ENCODE measurements around the gene SLC7A6OS.

- TF ChIP-seq TEAD4 (IDR thresholded peaks at IDR 0.05), result no peak
- TF ChIP-seq EP300 (IDR thresholded peaks at IDR 0.05; ENCODE audit: borderline replicate concordance), result no peak
- TF ChIP-seq MAX (IDR thresholded peaks at IDR 0.05), result no peak
- no peak for TF ChIP-seq YY1 (IDR thresholded peaks at IDR 0.05; ENCODE audit: low read depth)
- TF ChIP-seq FOXM1 (IDR thresholded peaks at IDR 0.05; ENCODE audit: borderline replicate concordance, low read depth), result no peak
- TF ChIP-seq CREB1 (IDR thresholded peaks at IDR 0.05; ENCODE audit: low read depth), result no peak
- no peak for TF ChIP-seq CEBPB (IDR thresholded peaks at IDR 0.05)
- TF ChIP-seq RAD21 (IDR thresholded peaks at IDR 0.05; ENCODE audit: low read depth), result no peak
Observed at GRCh38 chr16:68291227-68291626, 19.5 kb downstream of the SLC7A6OS start.

Data from Ishikawa (cell line).